Panc1 (cell line): Measurements from ENCODE around the gene WFDC10A.

Experiments used
- CTCF ChIP-seq: fragments of 450-650 bp; IDR thresholded peaks from 2 replicates; pipeline ENCODE4 v1.5.1; 2017; ENCODE audit warnings: mild to moderate bottlenecking
- POLR2AphosphoS5 ChIP-seq: IDR thresholded peaks from 2 replicates; pipeline ENCODE4 v1.6.1; 2012; ENCODE audit warnings: mild to moderate bottlenecking, low read depth, low read length, moderate library complexity

- TF ChIP-seq CTCF (no peak), POLR2AphosphoS5 (no peak)
These were observed 17.3 kb downstream of the WFDC10A start for GRCh38 chr20:45646875-45647274.
